Endometrial microvascular endothelial cells (primary cell): ENCODE data around the gene GPR161. TPM values are rescaled to one million over a fixed set of nuclear protein-coding genes. Genes with fewer than 3 reads are reported as not detected.

Source experiments
- in situ Hi-C: cut with HindIII; loops from 2 replicates; pipeline ENCODE4 v1.10.0; 2017; ENCODE audit warnings: low sequenced_read_pairs, low pct_unique_long_range_greater_than_20kb; ENCODE audit errors: inconsistent ontology term
- total RNA-seq: library from RNA; depleted of rRNA; stranded (reverse); fragments of >200 nt; gene quantifications from one replicate; pipeline ENCODE4 v1.2.3, GENCODE V29; 2015; ENCODE audit errors: inconsistent ontology term

The GPR161 gene
- total RNA-seq, 1 donor from 2014 or later = 18.9 TPM

- in situ Hi-C loops = no loop called here
Observed at GRCh38 chr1:168119750-168120149, 17.0 kb downstream of the GPR161 start.

GRCh38 chr1:168116327-168116799, 20.4 kb downstream of the GPR161 start:
- in situ Hi-C loops = no loop called here

- in situ Hi-C loops = no loop called here
Observed at GRCh38 chr1:168114845-168115244, 21.9 kb downstream of the GPR161 start.

GRCh38 chr1:168112673-168113305, 23.9 kb downstream of the GPR161 start:
- in situ Hi-C loops = no loop called here

- in situ Hi-C loops = no loop called here
Observed at GRCh38 chr1:168110896-168111545, 25.7 kb downstream of the GPR161 start.

- in situ Hi-C loops = no loop called here
Observed at GRCh38 chr1:168106274-168106673, 30.5 kb downstream of the GPR161 start.

GRCh38 chr1:168105846-168106245, 30.9 kb downstream of the GPR161 start:
- in situ Hi-C loops = no loop called here

- in situ Hi-C loops = no loop called here
Observed at GRCh38 chr1:168104535-168104934, 32.2 kb downstream of the GPR161 start.

- in situ Hi-C loops = no loop called here
Observed at GRCh38 chr1:168102487-168102886, 34.2 kb downstream of the GPR161 start.

- in situ Hi-C loops = no loop called here
Observed at GRCh38 chr1:168101336-168101735, 35.4 kb downstream of the GPR161 start.

GRCh38 chr1:168100315-168101002, 36.3 kb downstream of the GPR161 start:
- in situ Hi-C loops = no loop called here

GRCh38 chr1:168099337-168099801, 37.4 kb downstream of the GPR161 start:
- in situ Hi-C loops = no loop called here

GRCh38 chr1:168098534-168099320, 38.0 kb downstream of the GPR161 start:
- in situ Hi-C loops = no loop called here

GRCh38 chr1:168097921-168098528, 38.7 kb downstream of the GPR161 start:
- in situ Hi-C loops = no loop called here

- in situ Hi-C loops = no loop called here
Observed at GRCh38 chr1:168096296-168097165, 40.2 kb downstream of the GPR161 start.

GRCh38 chr1:168095476-168095875, 41.3 kb downstream of the GPR161 start:
- in situ Hi-C loops = no loop called here

GRCh38 chr1:168093616-168094015, 43.1 kb downstream of the GPR161 start:
- in situ Hi-C loops = no loop called here
